ENCODE results near the gene SPDYE1. TPM values are rescaled to one million over a fixed set of nuclear protein-coding genes. Genes with fewer than 3 reads are reported as not detected.
A peak's percentile ranks its signal among the peaks of the same experiment; 100 is the strongest.
"Not testable (repeated sequence)": the region's sequence is repeated elsewhere in the genome, so short reads cannot be mapped to it uniquely, and the experiment has no call there.

Gene SPDYE1
- total and polyA plus RNA-seq, 2 of the 13 experiments (the other 11 are each of a cell fraction or from before 2014, with no cell fraction given) = not detected

DNA sequence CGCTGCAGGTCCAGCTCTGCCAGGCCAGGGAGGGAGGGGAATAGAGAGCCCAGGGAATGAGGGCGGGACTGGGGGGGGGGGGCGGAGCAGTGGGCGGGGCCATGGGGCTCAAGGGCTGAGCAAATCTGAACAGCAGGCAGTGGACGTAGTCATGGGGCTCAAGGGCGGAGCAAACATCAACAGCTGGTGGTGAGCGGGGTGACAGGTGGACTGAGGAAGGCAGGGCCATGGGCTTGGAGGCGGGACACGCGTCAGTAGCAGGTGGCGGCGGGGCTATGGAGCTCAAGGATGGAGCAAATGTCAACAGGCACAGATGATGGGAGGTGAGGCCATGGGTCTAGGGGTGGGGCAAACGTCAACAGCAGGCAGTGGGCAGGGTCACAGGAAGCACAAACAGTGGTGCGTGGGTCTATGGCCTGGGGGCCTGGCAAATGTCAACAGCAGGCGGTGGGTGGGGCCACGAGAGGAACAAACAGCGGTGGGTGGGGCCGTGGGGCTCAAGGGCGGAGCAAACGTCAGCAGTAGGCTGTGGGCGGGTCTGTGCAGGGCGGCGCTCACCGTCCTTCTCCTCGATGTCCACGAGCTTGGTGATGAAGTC is 41.4 kb downstream of the SPDYE1 start (continued):
- TF ChIP-seq, protein P1, sequence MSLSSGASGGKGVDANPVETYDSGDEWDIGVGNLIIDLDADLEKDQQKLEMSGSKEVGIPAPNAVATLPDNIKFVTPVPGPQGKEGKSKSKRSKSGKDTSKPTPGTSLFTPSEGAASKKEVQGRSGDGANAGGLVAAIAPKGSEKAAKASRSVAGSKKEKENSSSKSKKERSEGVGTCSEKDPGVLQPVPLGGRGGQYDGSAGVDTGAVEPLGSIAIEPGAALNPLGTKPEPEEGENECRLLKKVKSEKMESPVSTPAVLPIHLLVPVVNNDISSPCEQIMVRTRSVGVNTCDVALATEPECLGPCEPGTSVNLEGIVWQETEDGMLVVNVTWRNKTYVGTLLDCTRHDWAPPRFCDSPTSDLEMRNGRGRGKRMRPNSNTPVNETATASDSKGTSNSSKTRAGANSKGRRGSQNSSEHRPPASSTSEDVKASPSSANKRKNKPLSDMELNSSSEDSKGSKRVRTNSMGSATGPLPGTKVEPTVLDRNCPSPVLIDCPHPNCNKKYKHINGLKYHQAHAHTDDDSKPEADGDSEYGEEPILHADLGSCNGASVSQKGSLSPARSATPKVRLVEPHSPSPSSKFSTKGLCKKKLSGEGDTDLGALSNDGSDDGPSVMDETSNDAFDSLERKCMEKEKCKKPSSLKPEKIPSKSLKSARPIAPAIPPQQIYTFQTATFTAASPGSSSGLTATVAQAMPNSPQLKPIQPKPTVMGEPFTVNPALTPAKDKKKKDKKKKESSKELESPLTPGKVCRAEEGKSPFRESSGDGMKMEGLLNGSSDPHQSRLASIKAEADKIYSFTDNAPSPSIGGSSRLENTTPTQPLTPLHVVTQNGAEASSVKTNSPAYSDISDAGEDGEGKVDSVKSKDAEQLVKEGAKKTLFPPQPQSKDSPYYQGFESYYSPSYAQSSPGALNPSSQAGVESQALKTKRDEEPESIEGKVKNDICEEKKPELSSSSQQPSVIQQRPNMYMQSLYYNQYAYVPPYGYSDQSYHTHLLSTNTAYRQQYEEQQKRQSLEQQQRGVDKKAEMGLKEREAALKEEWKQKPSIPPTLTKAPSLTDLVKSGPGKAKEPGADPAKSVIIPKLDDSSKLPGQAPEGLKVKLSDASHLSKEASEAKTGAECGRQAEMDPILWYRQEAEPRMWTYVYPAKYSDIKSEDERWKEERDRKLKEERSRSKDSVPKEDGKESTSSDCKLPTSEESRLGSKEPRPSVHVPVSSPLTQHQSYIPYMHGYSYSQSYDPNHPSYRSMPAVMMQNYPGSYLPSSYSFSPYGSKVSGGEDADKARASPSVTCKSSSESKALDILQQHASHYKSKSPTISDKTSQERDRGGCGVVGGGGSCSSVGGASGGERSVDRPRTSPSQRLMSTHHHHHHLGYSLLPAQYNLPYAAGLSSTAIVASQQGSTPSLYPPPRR (CRISPR knock-in tag; IDR thresholded peaks at IDR 0.05; ENCODE audit: borderline replicate concordance) = peak; percentile 95
- TF ChIP-seq SP4 (CRISPR knock-in tag; IDR thresholded peaks at IDR 0.05) (peak; percentile 84), ZMYM3 (CRISPR knock-in tag; IDR thresholded peaks at IDR 0.05) (peak; percentile 53; the same call in 1 of the 2 replicates), HDAC2 (CRISPR knock-in tag; IDR thresholded peaks at IDR 0.05) (peak; percentile 39; the same call in 1 of the 2 replicates), MEIS2 (CRISPR knock-in tag; IDR thresholded peaks at IDR 0.05) (peak; percentile 53; the same call in 1 of the 2 replicates), HDAC1 (CRISPR knock-in tag; IDR thresholded peaks at IDR 0.05) (peak; percentile 86), CREM (IDR thresholded peaks at IDR 0.05) (0 out of 2 replicates have a peak, but pooled peaks have one; percentile 26), MTA1 (CRISPR knock-in tag; IDR thresholded peaks at IDR 0.05; ENCODE audit: borderline replicate concordance) (peak; percentile 36; the same call in 1 of the 2 replicates), FOXK2 (IDR thresholded peaks at IDR 0.05) (peak; percentile 100), NCOA2 (CRISPR knock-in tag; IDR thresholded peaks at IDR 0.05) (0 out of 2 replicates have a peak, but pooled peaks have one; percentile 16), ZMAT3 (CRISPR knock-in tag; conservative IDR thresholded peaks at IDR 0.05) (0 out of 2 replicates have a peak, but pooled peaks have one; percentile 26)
- TF ChIP-seq, protein P2, sequence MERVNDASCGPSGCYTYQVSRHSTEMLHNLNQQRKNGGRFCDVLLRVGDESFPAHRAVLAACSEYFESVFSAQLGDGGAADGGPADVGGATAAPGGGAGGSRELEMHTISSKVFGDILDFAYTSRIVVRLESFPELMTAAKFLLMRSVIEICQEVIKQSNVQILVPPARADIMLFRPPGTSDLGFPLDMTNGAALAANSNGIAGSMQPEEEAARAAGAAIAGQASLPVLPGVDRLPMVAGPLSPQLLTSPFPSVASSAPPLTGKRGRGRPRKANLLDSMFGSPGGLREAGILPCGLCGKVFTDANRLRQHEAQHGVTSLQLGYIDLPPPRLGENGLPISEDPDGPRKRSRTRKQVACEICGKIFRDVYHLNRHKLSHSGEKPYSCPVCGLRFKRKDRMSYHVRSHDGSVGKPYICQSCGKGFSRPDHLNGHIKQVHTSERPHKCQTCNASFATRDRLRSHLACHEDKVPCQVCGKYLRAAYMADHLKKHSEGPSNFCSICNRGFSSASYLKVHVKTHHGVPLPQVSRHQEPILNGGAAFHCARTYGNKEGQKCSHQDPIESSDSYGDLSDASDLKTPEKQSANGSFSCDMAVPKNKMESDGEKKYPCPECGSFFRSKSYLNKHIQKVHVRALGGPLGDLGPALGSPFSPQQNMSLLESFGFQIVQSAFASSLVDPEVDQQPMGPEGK (CRISPR knock-in tag; IDR thresholded peaks at IDR 0.05) = peak; percentile 85
- TF ChIP-seq, protein P3, sequence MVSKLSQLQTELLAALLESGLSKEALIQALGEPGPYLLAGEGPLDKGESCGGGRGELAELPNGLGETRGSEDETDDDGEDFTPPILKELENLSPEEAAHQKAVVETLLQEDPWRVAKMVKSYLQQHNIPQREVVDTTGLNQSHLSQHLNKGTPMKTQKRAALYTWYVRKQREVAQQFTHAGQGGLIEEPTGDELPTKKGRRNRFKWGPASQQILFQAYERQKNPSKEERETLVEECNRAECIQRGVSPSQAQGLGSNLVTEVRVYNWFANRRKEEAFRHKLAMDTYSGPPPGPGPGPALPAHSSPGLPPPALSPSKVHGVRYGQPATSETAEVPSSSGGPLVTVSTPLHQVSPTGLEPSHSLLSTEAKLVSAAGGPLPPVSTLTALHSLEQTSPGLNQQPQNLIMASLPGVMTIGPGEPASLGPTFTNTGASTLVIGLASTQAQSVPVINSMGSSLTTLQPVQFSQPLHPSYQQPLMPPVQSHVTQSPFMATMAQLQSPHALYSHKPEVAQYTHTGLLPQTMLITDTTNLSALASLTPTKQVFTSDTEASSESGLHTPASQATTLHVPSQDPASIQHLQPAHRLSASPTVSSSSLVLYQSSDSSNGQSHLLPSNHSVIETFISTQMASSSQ (IDR thresholded peaks at IDR 0.05; ENCODE audit: low read depth) = peak; percentile 58; the same call in 1 of the 2 replicates
- TF ChIP-seq, protein P3 (CRISPR knock-in tag; IDR thresholded peaks at IDR 0.05; ENCODE audit: borderline replicate concordance) = peak; percentile 71; the same call in 1 of the 2 replicates
- TF ChIP-seq CREM (CRISPR knock-in tag; IDR thresholded peaks at IDR 0.05) = not testable (repeated sequence)
- TF ChIP-seq, protein P4, sequence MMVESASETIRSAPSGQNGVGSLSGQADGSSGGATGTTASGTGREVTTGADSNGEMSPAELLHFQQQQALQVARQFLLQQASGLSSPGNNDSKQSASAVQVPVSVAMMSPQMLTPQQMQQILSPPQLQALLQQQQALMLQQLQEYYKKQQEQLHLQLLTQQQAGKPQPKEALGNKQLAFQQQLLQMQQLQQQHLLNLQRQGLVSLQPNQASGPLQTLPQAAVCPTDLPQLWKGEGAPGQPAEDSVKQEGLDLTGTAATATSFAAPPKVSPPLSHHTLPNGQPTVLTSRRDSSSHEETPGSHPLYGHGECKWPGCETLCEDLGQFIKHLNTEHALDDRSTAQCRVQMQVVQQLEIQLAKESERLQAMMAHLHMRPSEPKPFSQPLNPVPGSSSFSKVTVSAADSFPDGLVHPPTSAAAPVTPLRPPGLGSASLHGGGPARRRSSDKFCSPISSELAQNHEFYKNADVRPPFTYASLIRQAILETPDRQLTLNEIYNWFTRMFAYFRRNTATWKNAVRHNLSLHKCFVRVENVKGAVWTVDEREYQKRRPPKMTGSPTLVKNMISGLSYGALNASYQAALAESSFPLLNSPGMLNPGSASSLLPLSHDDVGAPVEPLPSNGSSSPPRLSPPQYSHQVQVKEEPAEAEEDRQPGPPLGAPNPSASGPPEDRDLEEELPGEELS (CRISPR knock-in tag; IDR thresholded peaks at IDR 0.05) = peak; percentile 87
